AG09319 (cell line): ENCODE results near the gene ANO5.

Source experiments
- DNase-seq: peaks from one replicate; pipeline ENCODE4 v3.0.0-alpha.2; 2010; ENCODE audit warnings: low read depth; ENCODE audit errors: extremely low read depth
- CTCF ChIP-seq: IDR thresholded peaks from 2 replicates; pipeline ENCODE4 v1.5.1; 2011; ENCODE audit warnings: low read depth, mild to moderate bottlenecking, inconsistent platforms, low read length, moderate library complexity

Gene ANO5

GRCh38 chr11:22199243-22199642 is 6.4 kb downstream of the ANO5 start:
- no peak for DNase-seq
- no peak for TF ChIP-seq CTCF

- DNase-seq = no peak
- no peak for TF ChIP-seq CTCF
Observed at GRCh38 chr11:22203281-22203680, 10.4 kb downstream of the ANO5 start.

- TF ChIP-seq CTCF = no peak
- no peak for DNase-seq
Observed at GRCh38 chr11:22207162-22207561, 14.3 kb downstream of the ANO5 start.

- no peak for DNase-seq
- no peak for TF ChIP-seq CTCF
Observed at GRCh38 chr11:22208151-22208858, 15.4 kb downstream of the ANO5 start.

GRCh38 chr11:22216940-22217339 is 24.1 kb downstream of the ANO5 start:
- DNase-seq = no peak
- no peak for TF ChIP-seq CTCF

GRCh38 chr11:22221143-22221542 is 28.3 kb downstream of the ANO5 start:
- TF ChIP-seq CTCF = no peak
- DNase-seq = no peak

GRCh38 chr11:22225190-22225589 is 32.3 kb downstream of the ANO5 start:
- no peak for TF ChIP-seq CTCF
- DNase-seq = no peak
